GM18526 (cell line): Measurements from ENCODE around the gene TDRD1.

ENCODE experiments used
- POLR2A ChIP-seq: IDR thresholded peaks from 3 replicates; pipeline ENCODE4 v1.6.1; 2011; ENCODE audit not compliant: insufficient read length; ENCODE audit errors: extremely low read depth

TDRD1 gene

GRCh38 chr10:114172216-114172615 is 6.9 kb upstream of the TDRD1 start:
- no peak for TF ChIP-seq POLR2A

GRCh38 chr10:114172776-114173602 is 6.2 kb upstream of the TDRD1 start:
- TF ChIP-seq POLR2A = no peak

- no peak for TF ChIP-seq POLR2A
These were observed 5.6 kb upstream of the TDRD1 start for GRCh38 chr10:114173603-114173920.

- peak; percentile 74 for TF ChIP-seq POLR2A
These were observed 5.0 kb upstream of the TDRD1 start, which contains the start of gene CCDC186 for GRCh38 chr10:114173921-114174694. Gene CCDC186, minus strand, starts transcription at chr10:114174203. Its CDS starts 10,935 bp downstream, at chr10:114163268.

- TF ChIP-seq POLR2A = no peak
These were observed 4.4 kb upstream of the TDRD1 start for GRCh38 chr10:114174695-114175188.

- no peak for TF ChIP-seq POLR2A
These were observed 3.5 kb upstream of the TDRD1 start for GRCh38 chr10:114175667-114176066.

- TF ChIP-seq POLR2A = no peak
These were observed 2.6 kb upstream of the TDRD1 start for GRCh38 chr10:114176511-114176910.

GRCh38 chr10:114179747-114180146 is 594 bp downstream of the TDRD1 start:
- TF ChIP-seq POLR2A = no peak

- no peak for TF ChIP-seq POLR2A
These were observed 1.8 kb downstream of the TDRD1 start for GRCh38 chr10:114180937-114181336.

- TF ChIP-seq POLR2A = no peak
These were observed 2.8 kb downstream of the TDRD1 start for GRCh38 chr10:114181971-114182370.

- TF ChIP-seq POLR2A = no peak
These were observed 4.4 kb downstream of the TDRD1 start for GRCh38 chr10:114183563-114183962.

GRCh38 chr10:114184276-114184675 is 5.1 kb downstream of the TDRD1 start:
- TF ChIP-seq POLR2A = no peak

GRCh38 chr10:114188001-114188400 is 8.8 kb downstream of the TDRD1 start:
- no peak for TF ChIP-seq POLR2A

- no peak for TF ChIP-seq POLR2A
These were observed 9.7 kb downstream of the TDRD1 start for GRCh38 chr10:114188900-114189299.

- no peak for TF ChIP-seq POLR2A
These were observed 10.5 kb downstream of the TDRD1 start for GRCh38 chr10:114189700-114190099.

GRCh38 chr10:114195079-114195478 is 15.9 kb downstream of the TDRD1 start:
- no peak for TF ChIP-seq POLR2A
